Activated CD8-positive, alpha-beta memory T cell treated with anti-CD3 and anti-CD28 coated beads for 36 hours (primary cell): ENCODE results near the gene SAMD11. TPM values are rescaled to one million over a fixed set of nuclear protein-coding genes. Genes with fewer than 3 reads are reported as not detected.

Experiments
- CTCF ChIA-PET: fragments of 350-600 bp; sonication (Branson Sonifier 250); formaldehyde crosslinking; loops from one replicate; lab custom pipeline; 2021; ENCODE audit warnings: antibody characterized with exemption; lab: Charles Lee
- POLR2A ChIA-PET: fragments of 350-600 bp; sonication (Branson Sonifier 250); formaldehyde crosslinking; loops from one replicate; lab custom pipeline; 2021; ENCODE audit warnings: antibody characterized with exemption; lab: Charles Lee
- total RNA-seq, 2 experiments: library from RNA; stranded (reverse); gene quantifications; one replicate each; pipeline ENCODE4 v1.2.3, GENCODE V29; 2021

Gene SAMD11
- total RNA-seq, 2 experiments from 2014 or later, result not detected

DNA sequence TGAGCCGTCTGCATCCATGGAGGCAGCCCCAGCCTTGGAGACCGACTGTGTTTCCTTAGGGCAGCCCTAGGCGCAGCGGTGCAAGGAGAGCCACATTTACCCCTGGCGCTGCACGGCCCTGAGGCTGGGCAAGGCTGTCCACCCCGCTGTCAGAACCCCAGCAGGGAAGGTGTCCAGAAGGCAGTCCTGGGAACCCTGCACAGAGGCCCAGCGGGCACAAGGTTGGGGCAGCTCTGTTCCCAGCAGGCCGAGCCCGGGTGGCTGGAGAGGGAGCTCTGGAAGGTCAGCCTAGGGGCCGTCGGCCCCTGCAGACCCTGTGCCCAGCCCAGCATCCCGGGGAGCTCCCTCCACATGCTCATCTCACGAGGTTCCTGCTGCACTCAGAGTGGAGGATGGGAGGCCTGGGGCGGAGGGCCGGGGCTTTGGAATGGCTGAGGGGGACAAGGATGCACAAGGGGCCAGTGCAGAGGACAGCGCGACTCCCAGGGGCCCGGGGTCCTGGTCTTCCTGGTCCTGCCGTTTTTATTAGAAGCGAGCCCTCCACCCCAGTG is 19.9 kb upstream of the SAMD11 start:
- POLR2A ChIA-PET, result no interaction called here
- CTCF ChIA-PET, result interaction anchor here (1.2 to 2.4 kb wide), 3 partner anchors 11 to 115 kb away, joined by 3 to 8 read pairs (median 5); no protein-coding TSS in a partner anchor

DNA sequence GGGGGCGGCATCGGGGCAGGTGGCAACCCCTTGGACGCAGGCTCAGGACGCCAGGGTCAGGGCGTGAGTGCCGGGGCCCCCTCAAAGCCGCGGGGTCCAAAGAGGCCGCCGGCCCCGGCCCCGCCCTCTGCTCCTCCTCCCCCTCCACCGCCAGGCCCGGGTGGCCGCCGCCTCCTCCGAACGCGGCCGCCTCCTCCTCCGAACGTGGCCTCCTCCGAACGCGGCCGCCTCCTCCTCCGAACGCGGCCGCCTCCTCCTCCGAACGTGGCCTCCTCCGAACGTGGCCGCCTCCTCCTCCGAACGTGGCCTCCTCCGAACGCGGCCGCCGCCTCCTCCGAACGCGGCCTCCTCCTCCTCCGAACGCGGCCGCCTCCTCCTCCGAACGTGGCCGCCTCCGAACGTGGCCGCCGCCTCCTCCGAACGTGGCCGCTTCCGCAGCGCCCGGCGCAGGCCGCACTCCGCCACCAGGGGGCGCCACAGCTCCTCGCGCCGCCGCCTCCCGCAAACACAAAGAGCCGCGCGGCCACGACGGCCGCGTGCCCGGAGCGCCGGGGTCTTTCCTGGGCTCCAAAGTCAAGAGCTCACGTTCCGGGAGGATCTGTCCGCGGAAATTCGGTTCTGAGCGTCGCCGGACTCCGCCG is 19.3 kb upstream of the SAMD11 start:
- ChIA-PET CTCF (interaction anchor here (0.7 to 2.6 kb wide), 11 partner anchors 8 to 93 kb away, joined by 3 to 13 read pairs (median 4); no protein-coding TSS in a partner anchor), POLR2A (no interaction called here)

DNA sequence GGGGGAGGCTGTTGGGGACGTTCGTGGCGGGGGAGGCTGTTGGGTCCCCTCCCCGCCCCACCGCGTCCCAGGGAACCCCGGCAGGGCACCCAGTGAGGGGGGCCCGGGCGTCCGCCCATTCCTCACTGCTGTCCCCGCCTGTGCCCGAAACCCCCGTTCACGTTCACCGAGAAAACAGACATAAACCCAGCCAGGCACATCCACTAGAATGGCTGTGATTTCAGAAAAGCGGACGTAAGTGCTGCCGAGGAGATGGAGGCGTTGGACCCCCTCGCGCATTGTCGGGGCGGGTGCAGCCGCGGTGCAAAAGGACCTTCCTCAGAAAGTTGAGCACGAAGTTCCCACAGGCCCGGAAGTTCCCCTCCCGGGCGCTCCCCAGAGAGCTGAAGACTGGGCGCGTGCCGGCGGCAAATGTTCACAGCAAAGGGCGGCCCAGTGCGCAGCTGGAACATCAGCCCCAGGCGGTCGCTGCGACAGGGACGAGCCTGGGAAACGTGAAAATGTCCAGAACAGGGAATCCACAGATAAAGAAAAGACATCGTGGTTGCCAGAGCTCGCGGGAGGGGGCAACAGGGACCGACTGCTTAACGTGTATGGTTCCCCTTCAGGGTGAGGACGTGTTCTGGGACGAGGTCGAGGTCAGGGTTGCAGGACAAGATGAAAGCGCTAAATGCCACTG is 18.5 kb upstream of the SAMD11 start:
- POLR2A ChIA-PET, result interaction anchor here (0.8 kb wide), 1 partner anchor 37 kb away, joined by 4 read pairs; no protein-coding TSS in a partner anchor
- CTCF ChIA-PET, result interaction anchor here (0.7 to 2.6 kb wide), 12 partner anchors 9 to 92 kb away, joined by 3 to 13 read pairs (median 4); no protein-coding TSS in a partner anchor

DNA sequence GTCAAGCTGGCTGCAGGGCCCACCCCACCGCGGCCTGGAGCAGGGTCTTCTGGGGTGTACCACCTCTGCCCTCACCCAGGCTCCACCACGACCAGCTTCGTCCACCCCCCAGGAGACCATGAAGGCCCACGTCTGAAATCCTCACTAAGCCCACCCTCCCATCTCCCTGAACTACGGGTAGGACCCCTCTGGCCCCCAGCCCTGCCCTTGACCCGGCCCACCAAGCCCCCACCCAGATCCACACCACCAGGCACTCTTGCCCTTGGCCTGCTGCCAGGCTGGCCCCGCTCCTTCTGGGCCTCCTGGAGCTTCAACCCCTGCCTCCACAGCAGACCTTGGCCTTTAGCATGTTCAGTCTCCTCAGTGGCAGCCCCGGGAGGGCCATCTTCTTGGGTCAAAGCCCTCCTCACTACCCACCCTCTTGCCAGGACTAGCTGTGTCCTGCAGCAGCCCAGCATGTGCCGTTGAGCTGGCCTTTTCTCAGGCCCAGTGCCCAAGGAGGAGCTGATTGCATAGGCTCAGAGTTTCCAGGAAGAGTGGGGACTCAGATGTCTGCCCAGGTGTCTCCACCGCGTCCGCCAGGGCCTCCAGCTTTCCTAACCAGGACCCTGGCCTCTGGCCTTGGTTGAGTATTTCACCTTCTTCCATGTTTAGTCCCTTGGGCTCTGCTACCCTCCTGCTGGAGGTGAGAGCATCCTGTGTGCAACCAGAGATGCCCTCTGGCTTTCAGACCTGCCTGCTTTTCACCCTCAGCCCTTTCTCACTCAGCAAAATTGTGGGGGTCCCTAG is 17.7 kb upstream of the SAMD11 start:
- CTCF ChIA-PET, result interaction anchor here (1.0 to 2.6 kb wide), 7 partner anchors 9 to 91 kb away, joined by 3 to 13 read pairs (median 5); no protein-coding TSS in a partner anchor
- POLR2A ChIA-PET, result interaction anchor here (0.8 kb wide), 1 partner anchor 36 kb away, joined by 4 read pairs; no protein-coding TSS in a partner anchor

DNA sequence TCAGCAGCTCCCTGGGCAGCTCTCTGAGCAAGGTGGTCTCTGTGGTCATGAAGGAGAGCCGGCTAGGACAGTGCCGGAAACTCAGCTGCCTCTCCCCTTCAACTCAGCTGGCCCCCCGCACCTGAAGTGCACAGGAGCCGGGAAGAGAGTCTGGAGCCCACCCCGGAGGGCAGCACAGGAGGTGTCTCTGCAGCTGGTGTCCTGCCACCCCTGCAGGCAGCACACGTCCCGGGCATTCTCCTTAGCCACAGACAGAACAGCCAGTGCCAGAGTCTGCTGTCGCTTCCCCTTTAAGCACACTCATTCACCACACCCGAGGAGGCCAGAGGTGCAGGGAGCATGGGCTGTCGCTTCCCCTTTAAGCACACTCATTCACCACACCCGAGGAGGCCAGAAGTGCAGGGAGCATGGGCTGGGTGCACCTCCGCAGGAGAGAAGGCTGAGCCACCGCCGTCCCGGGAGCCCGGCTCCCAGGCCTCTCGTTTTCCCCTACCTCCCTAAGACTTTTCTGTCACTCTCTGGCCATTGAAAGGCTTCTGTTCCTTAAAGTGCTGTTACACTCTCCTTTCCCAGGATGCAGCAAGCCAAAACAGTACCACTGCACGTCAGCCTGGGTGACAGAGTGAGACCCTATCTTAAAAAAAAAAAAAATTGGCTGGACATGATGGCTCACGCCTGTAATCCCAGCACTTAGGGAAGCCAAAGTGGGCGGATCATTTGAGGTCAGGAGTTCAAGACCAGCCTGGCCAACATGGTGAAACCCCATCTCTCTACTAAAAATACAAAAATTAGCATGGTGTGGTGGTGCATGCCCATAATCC is 16.9 kb upstream of the SAMD11 start:
- CTCF ChIA-PET, result interaction anchor here (1.0 to 2.6 kb wide), 4 partner anchors 31 to 91 kb away, joined by 4 to 13 read pairs (median 5); no protein-coding TSS in a partner anchor
- POLR2A ChIA-PET, result no interaction called here

DNA sequence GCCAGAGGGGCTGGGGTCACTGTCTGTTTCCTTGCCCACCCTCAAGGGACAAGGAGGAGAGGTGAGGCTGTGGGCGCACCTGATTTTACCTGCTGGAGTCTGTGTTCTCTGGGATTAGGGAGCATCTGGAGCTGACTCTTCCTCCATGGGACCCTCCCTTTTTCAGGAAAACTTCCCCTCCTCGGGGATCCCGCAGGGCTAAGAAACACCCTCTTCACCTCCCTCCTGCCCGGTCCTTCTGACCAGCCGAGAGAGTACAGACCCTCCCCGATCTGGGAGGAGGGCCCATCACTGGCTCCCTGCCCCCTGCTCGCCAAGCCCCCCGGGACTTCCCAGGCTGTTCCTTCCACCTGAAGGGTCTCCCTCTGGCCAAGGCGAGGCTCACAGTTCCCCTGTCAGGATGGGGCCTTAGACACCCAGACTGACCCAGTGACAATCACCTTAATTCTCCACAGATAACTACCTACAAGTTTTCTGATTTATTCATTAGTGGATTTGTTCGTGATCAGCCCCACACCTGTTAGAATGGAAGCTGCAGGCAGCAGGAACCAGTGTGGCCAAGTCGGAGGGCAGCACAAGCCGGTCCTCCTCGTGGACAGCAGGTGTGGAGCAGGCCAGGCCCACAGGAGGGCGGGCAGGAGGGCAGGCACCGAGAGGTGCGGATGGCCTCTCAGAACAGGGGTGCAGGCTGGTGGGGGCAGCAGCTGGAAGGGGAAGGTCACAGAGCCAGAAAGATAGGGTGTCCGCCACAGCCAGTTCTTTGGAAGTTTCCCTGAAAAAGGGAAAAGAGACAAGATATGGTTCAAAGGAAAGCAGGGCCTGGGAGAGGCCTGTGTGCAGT is 15.9 kb upstream of the SAMD11 start:
- POLR2A ChIA-PET, result no interaction called here
- CTCF ChIA-PET, result interaction anchor here (0.8 kb wide), 1 partner anchor 59 kb away, joined by 3 read pairs; no protein-coding TSS in a partner anchor

DNA sequence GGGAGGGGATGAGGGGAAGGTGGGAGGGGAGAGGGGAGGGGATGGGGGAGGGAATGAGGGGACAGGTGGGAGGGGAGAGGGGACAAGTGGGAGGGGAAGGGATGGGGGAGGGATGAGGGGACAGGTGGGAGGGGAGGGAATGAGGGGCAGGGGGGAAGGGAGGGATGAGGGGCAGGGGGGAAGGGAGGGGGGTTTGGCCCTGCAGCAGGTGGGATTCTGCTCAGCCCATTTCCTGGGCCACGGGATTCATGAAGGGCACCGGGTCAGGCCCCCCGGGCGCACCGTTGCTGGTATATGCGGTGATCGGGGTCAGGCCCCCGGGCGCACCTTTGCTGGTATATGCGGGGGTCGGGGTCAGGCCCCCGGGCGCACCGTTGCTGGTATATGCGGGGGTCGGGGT is 15.1 kb upstream of the SAMD11 start:
- CTCF ChIA-PET, result no interaction called here
- POLR2A ChIA-PET, result no interaction called here

DNA sequence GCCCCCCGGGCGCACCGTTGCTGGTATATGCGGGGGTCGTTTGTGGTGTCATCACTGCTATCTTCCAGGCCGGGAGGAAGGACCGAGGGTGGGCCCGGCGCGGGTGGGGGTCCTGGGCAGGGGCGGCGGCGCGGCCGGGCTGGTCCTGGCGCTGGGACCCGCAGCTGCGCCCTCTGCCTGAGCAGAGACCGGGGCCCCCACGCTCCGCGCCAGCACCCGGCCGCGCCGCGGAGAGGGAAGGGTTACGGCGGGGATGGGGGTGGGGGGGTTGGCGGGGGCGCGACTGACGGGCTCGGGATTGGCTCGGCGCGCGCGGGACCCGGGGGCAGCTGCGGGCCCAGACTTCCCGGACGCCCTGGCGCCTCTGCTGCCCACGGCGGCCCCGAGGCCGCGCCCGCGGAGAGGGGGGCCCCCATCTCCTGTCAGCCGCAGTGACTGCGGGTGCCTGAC is 13.8 kb upstream of the SAMD11 start:
- CTCF ChIA-PET, result no interaction called here
- POLR2A ChIA-PET, result no interaction called here

DNA sequence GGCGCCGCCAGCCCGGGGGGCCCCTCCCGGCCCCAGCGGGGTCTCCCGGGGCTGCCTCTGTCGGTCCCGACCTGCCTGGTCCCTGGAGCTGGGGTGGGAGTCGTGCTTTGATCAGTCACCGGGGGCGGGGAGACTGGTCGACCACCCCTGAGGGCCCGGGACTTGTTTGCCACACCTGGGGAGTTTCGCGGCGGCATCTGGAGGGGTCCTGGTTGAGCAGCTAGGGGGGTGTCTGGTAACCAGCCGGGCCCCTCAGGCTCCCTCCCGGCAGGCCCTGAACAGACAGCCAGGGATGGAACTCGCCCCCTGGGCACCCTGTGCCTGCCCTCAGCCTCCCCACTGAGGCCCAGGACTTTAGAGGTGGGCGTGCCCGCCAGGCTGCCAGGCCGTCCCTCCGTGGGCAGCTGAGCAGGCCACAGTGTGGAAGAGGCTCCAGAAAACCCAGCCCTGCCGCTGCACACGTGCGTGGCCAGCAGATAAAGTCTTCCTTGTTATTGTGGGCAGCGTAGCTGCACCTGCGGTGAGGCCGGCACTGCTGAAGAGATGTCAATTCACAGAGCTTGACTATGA is 13.3 kb upstream of the SAMD11 start:
- ChIA-PET CTCF (no interaction called here), POLR2A (no interaction called here)

DNA sequence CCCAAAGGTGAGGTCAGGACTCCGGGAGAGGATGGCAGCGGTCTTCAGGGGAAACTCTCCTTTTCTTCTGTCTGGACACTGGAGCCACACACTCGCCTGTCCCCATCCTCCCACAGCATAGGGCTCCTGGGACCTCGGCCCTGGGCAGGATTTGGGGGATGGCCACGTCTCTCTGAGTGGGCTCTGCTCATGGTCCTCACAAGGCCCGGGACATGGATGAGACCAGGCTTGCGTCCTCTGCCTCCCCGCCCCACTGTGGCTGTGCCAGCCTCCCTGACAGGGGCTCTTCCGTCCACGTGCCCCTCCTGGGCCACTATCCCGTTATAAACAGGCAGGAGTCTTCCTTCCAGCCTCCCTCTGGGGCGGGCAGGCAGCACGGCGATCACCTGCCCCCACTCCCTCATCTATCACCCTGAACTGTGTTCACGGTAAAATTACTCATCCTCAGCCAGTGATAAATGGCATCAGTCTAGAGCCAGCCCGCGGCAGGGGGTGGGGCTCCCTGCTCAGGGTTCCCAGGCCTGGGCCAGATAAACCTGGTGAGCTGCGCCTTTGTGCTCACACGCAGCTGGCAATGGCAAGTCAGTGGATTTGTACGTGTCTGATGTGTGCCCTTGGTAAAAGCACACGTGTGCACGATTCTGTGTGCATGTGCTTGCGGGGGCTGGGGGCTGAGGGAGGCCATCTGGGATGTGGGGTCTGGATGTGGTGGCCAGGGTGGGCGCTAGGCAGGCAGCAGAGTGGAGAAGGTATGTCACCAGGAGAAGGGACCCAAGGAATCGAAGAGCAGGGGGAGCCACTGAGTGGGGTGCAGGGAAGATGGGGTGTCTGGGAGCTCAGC is 12.6 kb upstream of the SAMD11 start:
- CTCF ChIA-PET, result no interaction called here
- POLR2A ChIA-PET, result no interaction called here

DNA sequence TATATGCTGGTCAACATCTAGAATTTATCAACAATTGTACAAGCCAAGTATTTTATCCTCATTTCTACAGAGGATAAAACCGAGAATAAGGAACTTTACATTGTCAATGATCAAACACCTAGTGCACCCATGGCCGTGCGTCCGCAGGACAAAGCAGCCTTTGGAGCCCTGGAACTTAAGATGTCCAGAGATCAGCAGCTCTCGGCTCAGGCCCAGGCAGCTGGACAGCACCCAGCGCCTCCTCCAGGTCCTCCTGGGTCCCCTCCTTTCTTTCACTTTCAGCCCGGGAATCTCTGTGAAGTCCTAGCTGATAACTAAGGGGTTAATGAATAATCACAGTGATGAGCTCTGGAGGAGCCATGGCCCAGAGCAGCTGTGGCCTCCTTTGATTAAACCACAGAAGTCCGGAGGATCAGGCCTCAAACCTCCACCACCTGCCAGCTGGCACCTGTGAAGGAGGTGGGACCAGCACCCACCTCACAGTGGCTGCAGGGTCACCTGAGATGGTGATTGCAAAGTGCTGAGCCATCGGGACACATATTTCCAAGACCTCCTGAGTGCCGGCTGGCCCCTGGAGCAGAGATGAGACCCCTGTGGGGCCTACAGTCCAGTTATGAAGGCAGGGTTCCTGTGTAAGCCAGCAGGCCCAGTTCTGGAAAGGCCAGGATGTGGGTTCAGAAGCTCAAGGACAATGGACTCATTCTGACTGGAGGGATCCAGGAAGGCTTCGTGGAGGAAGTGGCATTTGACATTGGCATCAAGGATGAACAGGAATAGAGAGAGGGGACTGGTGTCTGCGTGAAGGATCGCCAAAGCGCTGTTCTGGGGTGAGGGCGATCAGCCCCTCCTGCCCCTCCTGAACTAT is 11.6 kb upstream of the SAMD11 start:
- CTCF ChIA-PET, result interaction anchor here (0.7 kb wide), 1 partner anchor 32 kb away, joined by 3 read pairs; no protein-coding TSS in a partner anchor
- POLR2A ChIA-PET, result no interaction called here

DNA sequence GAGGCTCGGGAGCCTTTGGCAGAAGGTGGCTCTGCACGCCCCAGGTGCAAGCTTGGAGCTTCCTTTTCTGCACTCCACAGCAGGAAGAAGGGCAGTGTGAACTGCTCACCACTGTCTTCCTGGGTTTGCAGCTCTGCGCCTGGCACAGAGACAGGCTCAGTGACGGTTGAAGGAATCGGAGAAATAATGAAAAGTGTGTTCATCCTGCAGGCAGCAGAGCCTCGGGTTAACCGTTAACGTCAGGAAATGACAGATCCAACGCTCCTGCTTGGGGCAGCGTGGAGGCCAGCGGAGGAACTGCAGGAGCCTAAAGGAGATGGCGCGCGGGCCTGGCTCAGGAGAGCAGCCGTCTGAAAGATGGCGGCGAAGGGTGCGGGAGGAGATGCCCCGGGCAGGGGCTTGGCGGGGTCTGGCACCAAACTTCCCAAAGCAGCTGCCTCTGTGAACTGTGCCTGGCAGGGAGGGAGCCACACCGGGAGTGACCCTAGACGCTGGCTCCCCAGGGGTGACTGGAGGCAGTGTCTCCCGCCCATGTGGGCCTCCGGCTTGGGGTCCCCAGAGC is 10.9 kb upstream of the SAMD11 start:
- CTCF ChIA-PET, result no interaction called here
- POLR2A ChIA-PET, result no interaction called here

DNA sequence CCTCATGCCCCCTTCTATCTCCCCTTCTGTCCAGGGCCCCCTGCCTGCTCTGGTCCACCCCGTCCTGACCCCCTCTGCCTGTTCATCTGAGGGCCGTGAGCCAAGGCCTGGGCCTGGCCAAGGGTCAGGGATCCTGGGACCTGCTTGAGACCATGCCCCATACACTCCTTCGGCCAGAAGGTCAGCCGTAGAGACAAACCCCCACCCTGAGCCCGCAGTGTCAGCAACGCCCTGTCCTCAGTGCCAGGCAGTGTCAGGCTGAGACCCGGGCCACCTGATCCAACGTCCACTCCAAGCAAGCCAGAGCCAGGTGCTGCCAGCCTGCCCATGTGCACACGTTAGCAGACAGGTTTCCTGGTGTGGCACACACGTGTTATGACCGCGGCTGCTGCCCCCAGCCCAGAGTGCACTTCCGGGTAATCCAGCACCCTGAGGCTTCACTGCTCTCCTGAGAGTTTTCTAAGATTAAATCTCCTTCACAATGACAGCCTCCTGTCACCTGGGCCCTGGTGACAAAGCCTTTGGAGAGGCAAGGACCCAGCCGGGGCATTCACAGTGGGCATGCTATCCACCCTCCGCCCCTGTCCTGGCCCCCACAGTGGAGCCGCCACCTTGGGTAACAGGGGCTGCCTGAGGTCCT is 10.1 kb upstream of the SAMD11 start:
- CTCF ChIA-PET, result interaction anchor here (1.7 kb wide), 1 partner anchor 27 kb away, joined by 7 read pairs; no protein-coding TSS in a partner anchor
- POLR2A ChIA-PET, result no interaction called here

DNA sequence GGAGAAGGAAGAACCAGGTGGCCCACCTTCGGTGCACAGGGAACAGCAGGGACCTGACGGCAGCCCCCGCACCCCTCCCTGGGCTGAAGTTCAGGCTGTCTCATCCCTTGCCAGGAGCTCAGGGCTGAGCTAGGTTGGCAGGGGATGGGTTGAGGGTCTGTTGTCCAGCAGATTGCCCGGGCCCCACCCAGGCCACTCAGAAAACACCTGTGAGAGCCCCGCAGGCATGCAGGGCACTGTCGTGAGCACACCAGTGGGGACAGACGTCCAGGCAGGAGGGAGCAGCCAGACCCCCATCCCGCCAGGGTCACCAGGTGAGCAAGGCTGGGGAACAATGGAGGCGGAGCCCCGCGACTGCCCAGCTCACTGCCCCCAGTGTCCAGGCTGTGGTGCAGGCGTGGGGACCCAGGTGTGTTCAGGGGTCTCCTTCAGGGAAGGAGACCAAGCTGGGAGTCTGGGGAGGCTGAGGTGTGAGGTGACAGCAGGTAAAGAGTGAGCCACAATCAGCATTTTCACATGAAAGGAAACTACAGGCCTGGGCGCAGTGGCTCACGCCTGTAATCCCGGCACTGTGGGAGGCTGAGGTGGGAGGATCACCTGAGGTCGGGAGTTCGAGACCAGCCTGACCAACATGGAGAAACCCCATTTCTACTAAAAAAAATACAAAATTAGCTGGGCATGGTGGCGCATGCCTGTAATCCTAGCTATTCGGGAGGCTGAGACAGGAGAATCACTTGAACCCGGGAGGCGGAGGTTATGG is 9.4 kb upstream of the SAMD11 start:
- POLR2A ChIA-PET, result no interaction called here

More for the DNA sequence above, 9.4 kb upstream of the SAMD11 start:
- CTCF ChIA-PET, result interaction anchor here (1.7 to 1.8 kb wide), 2 partner anchors 10 to 26 kb away, joined by 7 to 8 read pairs; no protein-coding TSS in a partner anchor
